Loucy (cell line): ENCODE measurements around the gene AGAP1.

Source experiments
- CTCF ChIP-seq: fragments of 200-600 bp; sonication (generic); conservative IDR thresholded peaks from 2 replicates; pipeline ENCODE4 v1.5.1; 2014; ENCODE audit warnings: mild to moderate bottlenecking, antibody characterized with exemption, low read length
- EZH2phosphoT487 ChIP-seq: fragments of 200-600 bp; IDR thresholded peaks from 2 replicates; pipeline ENCODE4 v1.6.1; 2018; ENCODE audit warnings: antibody characterized with exemption, mild to moderate bottlenecking, moderate library complexity, borderline replicate concordance

- no peak for TF ChIP-seq CTCF
- TF ChIP-seq EZH2phosphoT487: no peak
Observed at GRCh38 chr2:235579128-235579527, 85.3 kb downstream of the AGAP1 start.
